ENCODE results near the gene PEBP1.

Gene PEBP1

GRCh38 chr12:118193958-118194357, 58.0 kb downstream of the PEBP1 start:
- no peak for DNase-seq (ENCODE audit: low spot score)
